AG09319 (cell line): ENCODE measurements around the gene SCT.

Source experiments
- DNase-seq: peaks from one replicate; pipeline ENCODE4 v3.0.0-alpha.2; 2010; ENCODE audit warnings: low read depth; ENCODE audit errors: extremely low read depth
- CTCF ChIP-seq: IDR thresholded peaks from 2 replicates; pipeline ENCODE4 v1.5.1; 2011; ENCODE audit warnings: low read depth, mild to moderate bottlenecking, inconsistent platforms, low read length, moderate library complexity

The SCT gene

DNA sequence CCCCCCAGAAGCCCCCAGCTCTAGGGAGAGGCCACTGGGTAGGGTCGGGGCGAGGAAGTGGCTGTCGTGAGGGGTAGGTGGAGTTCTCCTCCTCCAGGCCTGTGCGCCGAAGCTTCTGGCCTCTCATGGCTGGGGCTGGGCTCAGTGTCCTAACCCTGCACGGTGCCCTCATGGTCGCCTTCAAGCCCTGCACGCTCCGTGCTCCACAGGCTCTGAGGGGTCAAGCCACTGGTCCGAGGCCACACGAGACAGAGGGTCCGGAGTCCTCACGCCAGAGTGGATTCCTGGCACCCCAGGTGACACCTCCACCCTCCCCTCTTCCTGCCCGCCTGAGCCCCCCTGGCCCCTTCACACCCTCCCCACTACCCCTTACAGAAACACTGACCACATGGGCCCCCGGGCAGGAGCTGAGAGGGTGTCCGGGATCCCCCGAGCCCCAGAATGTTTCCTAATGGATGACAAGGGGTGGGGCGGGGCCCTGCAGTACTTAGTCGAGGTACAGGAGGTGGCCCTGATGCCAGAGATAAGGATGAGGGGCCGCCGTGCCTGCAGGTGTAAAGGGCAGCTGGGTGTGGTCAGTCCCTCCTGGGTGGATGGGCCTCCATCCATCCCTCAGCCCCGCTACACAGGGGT is 1.2 kb downstream of the SCT start:
- no peak for TF ChIP-seq CTCF
- no peak for DNase-seq

- no peak for DNase-seq
- no peak for TF ChIP-seq CTCF
Measured at GRCh38 chr11:624705-625635, 2.0 kb downstream of the SCT start, which contains the start of gene CDHR5. TSS of gene CDHR5 (minus strand) at chr11:624955. CDS start at chr11:624902, 53 bp downstream.

GRCh38 chr11:623999-624704 is 2.8 kb downstream of the SCT start:
- TF ChIP-seq CTCF: no peak
- no peak for DNase-seq

DNA sequence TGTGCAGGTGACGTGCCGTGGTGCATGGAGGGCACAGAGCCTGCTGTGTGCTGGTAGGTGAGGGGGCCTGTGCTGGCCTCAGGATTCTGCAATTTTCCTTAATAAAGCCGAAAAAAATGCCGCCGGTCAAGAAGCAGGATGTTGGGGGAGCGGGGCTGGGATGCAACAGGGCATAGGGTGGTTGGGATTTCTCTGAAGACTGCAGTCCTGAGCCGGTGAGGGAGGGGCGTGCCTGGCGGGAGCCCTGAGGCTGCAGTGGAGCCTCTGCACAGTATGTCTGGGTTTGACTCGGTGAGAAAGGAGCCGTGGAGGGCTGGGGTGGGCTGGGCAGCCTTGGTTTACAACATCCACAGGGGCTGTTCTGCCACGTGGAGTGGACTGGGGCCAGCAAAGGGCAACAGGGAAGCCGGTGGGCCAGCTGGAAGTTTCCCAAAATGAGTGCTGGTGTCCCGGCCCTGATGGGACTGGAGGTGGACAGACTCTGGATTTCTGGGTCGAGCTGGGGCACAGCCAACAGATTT is 3.6 kb downstream of the SCT start:
- no peak for DNase-seq
- no peak for TF ChIP-seq CTCF

DNA sequence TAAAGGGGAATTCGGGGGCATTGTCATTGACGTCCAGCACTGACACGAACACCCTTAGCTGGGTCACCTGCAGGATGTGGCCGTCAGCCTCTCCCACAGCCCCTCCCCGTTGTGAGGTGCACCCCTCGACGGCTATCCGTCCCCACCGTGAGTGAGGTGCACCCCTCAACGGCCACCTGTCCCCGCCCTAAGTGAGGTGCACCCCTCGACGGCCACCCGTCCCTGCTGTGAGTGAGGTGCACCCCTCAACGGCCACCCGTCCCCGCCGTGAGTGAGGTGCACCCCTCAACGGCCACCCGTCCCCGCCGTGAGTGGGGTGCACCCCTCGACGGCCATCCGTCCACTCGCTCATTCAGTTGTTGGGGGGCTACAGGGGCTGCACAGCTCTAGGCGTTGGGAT is 5.1 kb downstream of the SCT start:
- no peak for DNase-seq
- TF ChIP-seq CTCF: no peak

DNA sequence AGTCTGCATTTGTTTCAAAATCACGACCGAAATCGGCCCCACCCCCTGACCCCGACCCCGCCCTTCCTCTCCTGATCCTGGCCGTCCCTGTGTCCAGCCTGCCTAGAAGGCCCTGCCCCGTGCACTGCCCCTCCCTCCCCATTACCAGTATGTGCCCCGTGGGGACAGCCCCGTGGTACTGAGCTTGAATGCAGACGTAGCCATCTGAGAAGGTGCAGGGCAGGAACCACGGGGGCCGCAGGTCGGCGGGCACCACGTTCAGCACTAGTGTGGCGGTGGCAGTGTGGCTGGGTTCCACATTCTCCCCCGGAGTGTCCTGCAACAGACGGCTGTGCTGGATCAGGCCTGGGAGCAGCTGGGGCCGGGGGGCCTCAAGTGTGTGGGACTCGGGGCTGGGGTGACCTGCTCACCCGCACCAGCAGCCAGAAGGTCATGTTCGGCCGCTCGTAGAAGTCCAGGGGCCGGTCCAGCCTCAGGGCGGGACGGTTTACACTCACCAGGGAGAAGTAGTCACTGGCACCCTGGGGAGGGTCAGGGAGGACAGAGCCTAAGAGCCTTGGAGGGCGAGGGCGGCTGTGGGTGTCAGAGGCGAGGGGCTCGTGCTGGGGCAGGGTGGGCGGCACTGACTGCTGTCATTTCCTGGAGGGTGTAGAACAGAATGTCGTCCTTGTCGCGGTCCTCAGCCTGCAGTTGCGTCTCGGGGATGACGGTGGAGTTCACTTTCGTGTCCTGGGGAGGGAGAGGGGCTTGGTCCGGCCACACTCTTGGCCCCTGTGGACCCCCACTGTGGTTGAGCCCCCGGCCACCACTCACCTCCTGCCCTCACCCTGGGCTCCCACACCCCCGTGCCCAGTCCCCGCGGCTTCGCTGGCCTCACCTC is 5.8 kb downstream of the SCT start:
- TF ChIP-seq CTCF: no peak
- DNase-seq: no peak
